ENCODE results near the gene LDB2. TPM values are rescaled to one million over a fixed set of nuclear protein-coding genes. Genes with fewer than 3 reads are reported as not detected.

The LDB2 gene
- total and polyA plus RNA-seq, 2 of the 8 experiments (the other 6 are each of a cell fraction or from before 2014, with no cell fraction given): 57.0 to 140 TPM

- no peak for TF ChIP-seq ZNF274 (IDR thresholded peaks at IDR 0.05; ENCODE audit: borderline replicate concordance, extremely low read depth, low read length)
- TF ChIP-seq CHD2 (IDR thresholded peaks at IDR 0.05; ENCODE audit: low read length): no peak
- no peak for TF ChIP-seq GABPA (IDR thresholded peaks at IDR 0.05; ENCODE audit: borderline replicate concordance, insufficient read depth, low read length)
These were observed 231.0 kb downstream of the LDB2 start (continued) for GRCh38 chr4:16667464-16667863.

Data from H1 (cell line).